GM18526 (cell line): ENCODE results near the gene TMEM167A.

Experiments
- POLR2A ChIP-seq: IDR thresholded peaks from 3 replicates; pipeline ENCODE4 v1.6.1; 2011; ENCODE audit not compliant: insufficient read length; ENCODE audit errors: extremely low read depth

TMEM167A gene

GRCh38 chr5:83059341-83059740, 17.9 kb downstream of the TMEM167A start:
- TF ChIP-seq POLR2A: no peak

GRCh38 chr5:83058726-83059125, 18.5 kb downstream of the TMEM167A start:
- no peak for TF ChIP-seq POLR2A

GRCh38 chr5:83055166-83055565, 22.0 kb downstream of the TMEM167A start:
- TF ChIP-seq POLR2A: no peak

- TF ChIP-seq POLR2A: no peak
These were observed 26.4 kb downstream of the TMEM167A start for GRCh38 chr5:83050723-83051340.

- TF ChIP-seq POLR2A: no peak
These were observed 27.8 kb downstream of the TMEM167A start for GRCh38 chr5:83049370-83049885.

- no peak for TF ChIP-seq POLR2A
These were observed 28.4 kb downstream of the TMEM167A start for GRCh38 chr5:83048811-83049210.

GRCh38 chr5:83048277-83048676, 28.9 kb downstream of the TMEM167A start:
- no peak for TF ChIP-seq POLR2A

- TF ChIP-seq POLR2A: no peak
These were observed 32.3 kb downstream of the TMEM167A start for GRCh38 chr5:83044926-83045325.

- TF ChIP-seq POLR2A: no peak
These were observed 34.7 kb downstream of the TMEM167A start for GRCh38 chr5:83042507-83042906.

- no peak for TF ChIP-seq POLR2A
These were observed 38.3 kb downstream of the TMEM167A start for GRCh38 chr5:83038924-83039323.

GRCh38 chr5:83036991-83037575, 40.1 kb downstream of the TMEM167A start:
- no peak for TF ChIP-seq POLR2A

- TF ChIP-seq POLR2A: no peak
These were observed 41.7 kb downstream of the TMEM167A start for GRCh38 chr5:83035373-83036100.

- no peak for TF ChIP-seq POLR2A
These were observed 42.5 kb downstream of the TMEM167A start for GRCh38 chr5:83034528-83035207.

GRCh38 chr5:83034036-83034435, 43.2 kb downstream of the TMEM167A start:
- TF ChIP-seq POLR2A: no peak

- no peak for TF ChIP-seq POLR2A
These were observed 45.8 kb downstream of the TMEM167A start for GRCh38 chr5:83031381-83031780.

GRCh38 chr5:83029912-83030311, 47.3 kb downstream of the TMEM167A start:
- no peak for TF ChIP-seq POLR2A
